ENCODE measurements around the gene NPAS3.

The NPAS3 gene

DNA sequence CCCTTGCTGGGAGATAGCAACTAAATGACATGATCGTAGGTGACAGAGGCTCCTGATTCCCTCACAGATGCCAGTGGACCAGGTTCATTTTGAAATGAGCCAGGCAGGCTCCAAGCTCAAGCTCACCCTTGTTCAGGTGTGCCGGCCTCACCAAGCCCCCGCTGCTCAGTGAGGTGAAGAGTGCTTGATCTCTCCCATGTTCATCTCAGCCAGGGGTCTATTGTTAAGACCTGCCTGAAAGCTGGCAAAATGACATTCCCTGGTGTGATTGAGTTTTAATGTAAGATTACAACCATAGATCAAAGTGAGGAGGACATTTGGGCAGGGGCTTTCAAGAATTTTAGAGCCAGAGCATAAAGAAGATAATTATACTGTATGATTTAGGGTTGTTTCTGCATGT, 514.3 kb downstream of the NPAS3 start:
- no peak for DNase-seq

DNA sequence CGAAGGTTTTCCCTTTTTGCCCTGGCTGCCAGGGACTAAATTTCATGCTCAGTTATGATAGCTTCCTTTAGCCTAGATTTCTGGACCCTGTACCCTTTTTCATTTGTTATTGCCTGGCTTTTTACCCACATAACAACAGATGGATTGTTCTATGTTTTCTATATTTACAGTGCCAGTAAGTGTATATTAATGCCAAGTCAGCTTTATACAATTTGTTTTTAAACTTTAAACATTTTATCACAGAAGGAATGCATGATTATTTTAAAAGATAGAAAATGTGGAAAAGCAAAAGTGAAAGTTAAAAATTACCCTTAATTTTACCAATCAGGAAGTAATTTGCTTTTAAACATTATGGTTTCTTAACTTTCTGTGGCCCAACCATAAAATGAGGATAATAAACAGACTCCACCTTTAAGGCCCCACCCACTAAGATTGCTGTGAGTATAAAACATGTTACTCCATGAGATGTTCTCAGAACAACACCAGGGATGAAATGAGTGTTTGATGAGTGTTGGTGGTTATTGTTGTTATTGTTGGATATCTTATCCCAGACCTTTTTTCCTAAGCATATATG, 515.4 kb downstream of the NPAS3 start:
- DNase-seq = no peak

DNA sequence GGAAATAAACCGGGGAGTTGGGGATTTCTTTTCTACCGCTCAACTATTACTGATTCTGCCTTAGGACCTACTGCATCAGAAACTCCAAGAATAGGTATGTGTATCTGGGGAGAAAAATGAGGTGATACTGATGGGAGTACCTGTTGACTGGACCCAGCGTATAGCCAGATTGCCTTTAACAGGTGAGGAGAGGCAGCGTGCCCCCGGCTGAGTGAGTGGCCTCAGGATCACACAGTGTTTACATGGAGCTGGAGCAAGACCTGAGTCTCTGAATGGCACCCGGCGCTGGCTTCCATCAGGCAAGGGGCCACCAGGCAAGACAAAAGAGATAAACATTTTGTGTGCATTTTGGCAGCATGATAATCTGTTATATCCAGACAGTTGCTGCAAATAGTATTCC, 516.0 kb downstream of the NPAS3 start:
- no peak for DNase-seq

- no peak for DNase-seq
These were observed 517.1 kb downstream of the NPAS3 start for GRCh38 chr14:33455654-33456345.

DNA sequence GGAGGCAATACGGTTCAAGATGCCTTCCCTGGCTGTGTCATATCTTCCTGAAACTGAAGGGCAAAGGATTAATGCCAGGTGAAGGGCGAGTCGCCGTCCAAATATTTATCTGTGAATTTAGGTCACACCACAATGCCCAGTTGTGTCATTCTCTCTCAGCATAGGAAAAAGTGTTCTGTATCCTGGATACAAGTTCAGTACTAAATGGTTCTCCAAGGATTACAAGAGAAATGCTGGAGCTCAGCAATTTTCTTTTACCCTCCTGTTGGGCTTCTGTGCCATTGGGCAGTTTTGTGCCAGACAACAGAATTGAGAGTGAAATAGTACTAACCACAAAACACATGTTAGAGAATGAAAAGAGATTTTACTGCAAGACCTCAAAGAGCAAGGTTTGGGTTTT, 518.3 kb downstream of the NPAS3 start:
- no peak for DNase-seq

- DNase-seq = no peak
These were observed 518.9 kb downstream of the NPAS3 start for GRCh38 chr14:33457617-33458016.

- DNase-seq = no peak
These were observed 521.5 kb downstream of the NPAS3 start for GRCh38 chr14:33460164-33460563.

GRCh38 chr14:33461036-33461435, 522.4 kb downstream of the NPAS3 start:
- DNase-seq = no peak

DNA sequence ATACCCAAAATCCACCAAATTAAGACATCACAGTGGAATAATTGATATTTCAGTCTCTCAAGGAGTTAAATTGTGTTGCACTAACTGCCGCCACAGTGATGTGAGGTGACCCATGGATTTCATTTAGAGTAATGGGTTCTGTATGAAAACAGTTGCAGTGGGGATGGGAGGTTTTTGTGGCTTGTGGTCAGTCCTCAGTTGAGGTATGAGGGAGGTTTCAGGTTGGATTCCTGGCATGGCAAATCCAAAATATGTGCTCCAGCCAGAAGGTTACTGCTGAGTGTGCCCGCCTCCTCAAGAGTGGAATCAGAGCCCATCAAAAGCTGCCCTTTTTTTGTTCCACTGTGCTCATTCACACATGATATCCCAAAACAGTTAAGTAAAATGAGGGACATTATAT, 525.1 kb downstream of the NPAS3 start:
- DNase-seq = no peak

GRCh38 chr14:33464254-33464962, 525.7 kb downstream of the NPAS3 start:
- DNase-seq = no peak

- no peak for DNase-seq
These were observed 527.4 kb downstream of the NPAS3 start for GRCh38 chr14:33465846-33466700.

- DNase-seq = no peak
These were observed 529.3 kb downstream of the NPAS3 start for GRCh38 chr14:33467971-33468370.

DNA sequence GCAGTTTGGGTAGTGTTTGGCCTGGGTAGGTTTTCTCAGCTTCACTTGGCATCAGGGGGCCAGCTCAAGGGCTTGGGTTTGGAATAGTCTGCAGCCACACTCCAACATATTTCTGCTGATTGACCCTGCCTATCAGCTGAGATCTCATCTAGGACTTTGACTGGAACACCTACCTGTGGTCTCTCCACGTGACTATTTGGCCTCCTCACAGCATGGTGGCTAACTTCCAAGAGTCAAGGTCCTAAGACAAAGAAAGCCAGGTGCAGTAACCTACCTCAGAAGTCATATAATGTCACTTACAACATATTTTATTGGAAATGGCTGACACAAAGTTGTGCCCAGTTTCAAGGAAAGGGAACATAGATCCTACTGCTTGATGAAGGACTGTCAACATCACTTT, 531.2 kb downstream of the NPAS3 start:
- DNase-seq = no peak

- no peak for DNase-seq
These were observed 533.1 kb downstream of the NPAS3 start for GRCh38 chr14:33471776-33472175.

DNA sequence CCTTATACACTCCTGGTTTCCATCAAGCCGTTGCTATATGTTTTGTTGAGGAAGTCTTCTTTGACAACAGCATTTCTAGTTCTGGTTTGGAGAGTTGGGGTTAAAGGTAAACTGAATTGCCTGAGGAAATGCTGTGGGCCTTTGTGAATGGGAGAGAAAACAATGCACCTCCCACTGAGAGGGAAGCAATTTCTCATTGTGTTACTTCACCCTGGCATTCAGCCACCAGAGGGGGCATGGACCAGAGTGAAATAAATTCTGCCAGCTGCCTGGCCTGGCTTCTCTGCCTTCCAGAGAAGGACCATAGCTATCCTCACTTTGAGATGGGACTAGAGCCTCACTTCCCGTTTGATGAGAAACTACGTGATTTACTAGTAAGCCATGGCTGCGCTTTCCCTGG, 536.9 kb downstream of the NPAS3 start:
- DNase-seq = peak in 1 of 2 experiments; percentile 10

DNA sequence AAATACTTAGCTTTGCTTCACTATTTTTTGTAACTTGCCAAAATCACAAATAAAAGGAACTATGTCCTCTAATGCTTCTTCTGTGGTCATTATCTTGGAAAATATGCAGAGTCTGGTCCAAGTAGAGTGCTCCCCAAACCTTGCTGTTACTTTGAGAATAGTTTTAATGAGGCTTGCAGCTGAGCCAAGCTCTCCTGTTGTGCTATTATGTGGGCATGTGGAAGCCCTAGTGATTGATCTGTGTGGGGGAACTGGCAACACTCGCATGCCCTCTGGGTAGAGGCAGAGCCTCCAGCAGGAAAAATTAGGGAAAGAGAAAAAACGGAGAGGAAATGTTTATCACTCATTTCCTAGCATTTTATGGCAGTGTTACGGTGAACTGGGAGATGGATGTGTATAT, 539.1 kb downstream of the NPAS3 start:
- DNase-seq = no peak

DNA sequence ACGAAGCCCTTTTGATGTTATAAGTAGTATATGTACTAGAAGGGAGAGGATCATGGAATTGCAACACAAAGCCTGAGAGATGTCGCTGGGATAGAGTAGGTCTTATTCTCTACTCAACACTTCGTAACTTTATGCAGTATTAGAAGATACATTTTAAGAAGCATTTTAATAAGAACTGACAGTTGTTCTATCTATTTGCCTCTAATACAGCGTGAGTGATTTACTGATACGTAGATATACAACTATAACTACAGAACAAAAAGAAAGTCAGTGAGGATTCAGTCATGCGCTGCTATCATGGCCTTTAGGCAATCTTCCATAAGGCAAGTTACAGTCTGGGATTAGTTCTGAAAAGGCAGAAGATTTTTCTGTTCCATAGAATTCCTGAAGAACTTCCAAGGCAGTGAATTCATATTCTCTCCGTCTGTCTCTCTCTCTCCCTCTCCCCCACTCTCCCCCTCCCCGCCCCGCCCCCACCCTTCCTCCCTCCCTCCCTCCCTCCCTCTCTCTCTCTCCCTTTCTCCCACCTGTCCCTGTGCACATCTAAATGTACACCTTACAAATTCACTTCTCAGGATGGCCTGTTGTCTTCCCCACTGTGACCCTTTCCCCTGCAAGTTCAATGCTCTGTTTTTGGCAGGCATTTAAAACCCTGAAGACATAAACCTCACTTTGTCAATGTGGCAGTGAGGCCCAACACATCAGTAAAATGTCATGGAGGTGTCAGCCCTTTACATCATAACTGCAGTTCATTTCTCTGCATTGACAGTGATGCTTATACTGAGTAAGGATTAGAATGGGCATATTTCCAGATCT, 541.6 kb downstream of the NPAS3 start:
- no peak for DNase-seq

DNA sequence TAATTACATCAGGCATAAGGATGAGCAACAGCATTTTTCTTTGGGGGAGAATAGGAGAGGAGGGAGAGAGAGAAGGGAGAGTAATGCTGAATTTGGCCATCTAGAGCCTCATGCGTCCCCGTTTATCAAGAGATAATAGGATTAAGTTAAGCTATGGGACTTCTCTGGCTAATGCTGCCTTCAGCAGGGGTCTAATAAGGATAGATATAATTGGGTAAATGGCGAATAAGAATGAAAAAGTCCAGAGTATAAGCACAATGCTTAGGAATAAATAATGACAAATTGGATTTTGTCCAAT, 542.2 kb downstream of the NPAS3 start:
- DNase-seq = no peak

GRCh38 chr14:33483110-33483509, 544.4 kb downstream of the NPAS3 start:
- no peak for DNase-seq

GRCh38 chr14:33483541-33483940, 544.9 kb downstream of the NPAS3 start:
- no peak for DNase-seq

DNA sequence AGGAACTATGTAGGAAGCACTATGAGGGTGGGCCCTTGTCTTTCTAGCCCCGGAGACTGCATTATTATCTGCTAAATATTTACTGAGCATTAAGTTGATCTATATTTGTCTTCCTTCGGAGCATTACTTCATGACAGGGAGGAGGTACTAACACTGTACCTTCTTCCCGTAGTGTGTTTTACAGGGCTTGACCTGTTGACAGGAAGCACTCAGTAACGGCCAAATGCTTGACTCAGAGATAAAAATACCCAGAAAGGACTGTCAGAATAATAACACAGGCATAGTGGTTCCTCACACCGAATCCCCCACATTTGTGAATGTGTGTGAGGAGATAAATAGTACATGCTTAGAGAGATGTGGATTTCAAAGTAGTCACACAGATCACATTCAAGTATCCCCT, 545.6 kb downstream of the NPAS3 start:
- no peak for DNase-seq

GRCh38 chr14:33486332-33486890, 547.7 kb downstream of the NPAS3 start:
- DNase-seq = no peak

Data from NCI-H1930 (cell line).